ENCODE measurements around the gene AMDHD2. TPM values are rescaled to one million over a fixed set of nuclear protein-coding genes. Genes with fewer than 3 reads are reported as not detected.

AMDHD2 gene
- total and polyA plus RNA-seq, 2 of the 13 experiments (the other 11 are each of a cell fraction or from before 2014, with no cell fraction given), result 33.5 to 39.1 TPM

GRCh38 chr16:2471016-2471652 is 49.0 kb upstream of the AMDHD2 start, which contains the start of gene NTN3 (continued):
- no peak for TF ChIP-seq ZNF234 (CRISPR knock-in tag; conservative IDR thresholded peaks at IDR 0.05)
- no peak for TF ChIP-seq ZNF775 (CRISPR knock-in tag; IDR thresholded peaks at IDR 0.05; ENCODE audit: borderline replicate concordance)
- TF ChIP-seq HOXA7 (CRISPR knock-in tag; IDR thresholded peaks at IDR 0.05), result no peak
- no peak for TF ChIP-seq KLF15 (CRISPR knock-in tag; IDR thresholded peaks at IDR 0.05; ENCODE audit: borderline replicate concordance)
- peak; percentile 24 for TF ChIP-seq AGO1 (IDR thresholded peaks at IDR 0.05; ENCODE audit: low read depth, low read length, poor library complexity, severe bottlenecking)
- no peak for TF ChIP-seq ZNF75D (CRISPR knock-in tag; IDR thresholded peaks at IDR 0.05; ENCODE audit: borderline replicate concordance)
- TF ChIP-seq, protein P1, sequence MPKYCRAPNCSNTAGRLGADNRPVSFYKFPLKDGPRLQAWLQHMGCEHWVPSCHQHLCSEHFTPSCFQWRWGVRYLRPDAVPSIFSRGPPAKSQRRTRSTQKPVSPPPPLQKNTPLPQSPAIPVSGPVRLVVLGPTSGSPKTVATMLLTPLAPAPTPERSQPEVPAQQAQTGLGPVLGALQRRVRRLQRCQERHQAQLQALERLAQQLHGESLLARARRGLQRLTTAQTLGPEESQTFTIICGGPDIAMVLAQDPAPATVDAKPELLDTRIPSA (CRISPR knock-in tag; IDR thresholded peaks at IDR 0.05; ENCODE audit: borderline replicate concordance), result no peak
- TF ChIP-seq SYNCRIP (IDR thresholded peaks at IDR 0.05; ENCODE audit: insufficient read depth, low read depth, low read length), result no peak
- no peak for TF ChIP-seq ZNF749 (CRISPR knock-in tag; IDR thresholded peaks at IDR 0.05; ENCODE audit: borderline replicate concordance)
- no peak for TF ChIP-seq DNMT3B (CRISPR knock-in tag; conservative IDR thresholded peaks at IDR 0.05)
- no peak for TF ChIP-seq HOXA9 (CRISPR knock-in tag; IDR thresholded peaks at IDR 0.05; ENCODE audit: borderline replicate concordance)
- TF ChIP-seq SIN3B (IDR thresholded peaks at IDR 0.05; ENCODE audit: low read length), result no peak
- TF ChIP-seq RXRA (CRISPR knock-in tag; IDR thresholded peaks at IDR 0.05), result no peak
- TF ChIP-seq IKZF4 (CRISPR knock-in tag; IDR thresholded peaks at IDR 0.05; ENCODE audit: borderline replicate concordance, low read depth, not compliant biosample characterization), result peak; percentile 8
- no peak for TF ChIP-seq RERE (CRISPR knock-in tag; IDR thresholded peaks at IDR 0.05; ENCODE audit: low read depth)
- TF ChIP-seq KLF6 (CRISPR knock-in tag; IDR thresholded peaks at IDR 0.05), result no peak
- TF ChIP-seq ZNF430 (CRISPR knock-in tag; IDR thresholded peaks at IDR 0.05), result no peak
- no peak for TF ChIP-seq MAZ (IDR thresholded peaks at IDR 0.05; ENCODE audit: borderline replicate concordance, low read depth, low read length)
- peak; percentile 53 for TF ChIP-seq MAZ (CRISPR knock-in tag; IDR thresholded peaks at IDR 0.05; ENCODE audit: low read depth)
- no peak for TF ChIP-seq E2F1 (CRISPR knock-in tag; IDR thresholded peaks at IDR 0.05)
- TF ChIP-seq SRSF9 (IDR thresholded peaks at IDR 0.05; ENCODE audit: borderline replicate concordance, insufficient read depth, low read depth, low read length, poor library complexity, severe bottlenecking), result no peak
